Measurements from ENCODE around the gene SPTSSB. TPM values are rescaled to one million over a fixed set of nuclear protein-coding genes. Genes with fewer than 3 reads are reported as not detected.

The SPTSSB gene
- total RNA-seq, 4 donors from 2014 or later: 0.39 to 0.74 TPM; not detected in 2

DNA sequence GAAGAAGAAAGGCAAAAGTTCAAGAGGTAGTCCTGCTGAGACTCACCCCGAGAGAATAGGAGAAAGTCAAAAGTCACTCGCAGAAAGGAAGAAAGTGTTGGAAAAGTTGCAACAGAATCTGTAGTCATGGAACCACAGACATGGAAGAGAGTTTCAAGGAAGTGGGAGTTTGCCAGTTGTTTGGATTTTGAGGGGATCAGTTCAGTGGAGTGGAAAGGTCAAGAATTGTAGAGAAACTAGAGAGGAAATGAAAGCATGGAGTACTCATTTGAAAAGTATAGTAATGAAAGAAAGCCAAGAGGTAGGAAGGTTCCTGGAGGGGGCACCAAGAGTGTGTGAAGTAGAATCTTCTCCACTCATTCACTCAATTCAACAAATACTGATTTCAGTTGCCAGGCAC lies 34.7 kb downstream of the SPTSSB start:
- TF ChIP-seq CTCF (IDR thresholded peaks at IDR 0.05) (no peak), POLR2A (IDR thresholded peaks at IDR 0.05) (no peak), POLR2AphosphoS5 (IDR thresholded peaks at IDR 0.05) (no peak), EP300 (IDR thresholded peaks at IDR 0.05) (no peak)
- 90% methylated on average over 2 of the region's 2 CpGs for WGBS, 2 donors (ENCODE audit: low coverage in 1 of 2)
- no peak for ATAC-seq

GRCh38 chr3:161333696-161334095 lies 37.6 kb downstream of the SPTSSB start:
- no peaks in the 10 kb centered on the region for H3K36me3 ChIP-seq
- H3K4me1 ChIP-seq: no peaks in the 10 kb centered on the region
- no peak overlapping the region for H3K4me3 ChIP-seq
- no peaks in the 10 kb centered on the region for H3K9me3 ChIP-seq
- H3K27me3 ChIP-seq: no peaks in the 10 kb centered on the region
- TF ChIP-seq POLR2A (IDR thresholded peaks at IDR 0.05) (no peak), EP300 (IDR thresholded peaks at IDR 0.05) (no peak), POLR2AphosphoS5 (IDR thresholded peaks at IDR 0.05) (no peak), CTCF (IDR thresholded peaks at IDR 0.05) (no peak)
- H3K27ac ChIP-seq: no peak overlapping the region
- 60 to 63% methylated on average over 2 of the region's 2 CpGs for WGBS, 2 donors (ENCODE audit: low coverage in 1 of 2)
- ATAC-seq: no peak

More for the DNA sequence above, 34.7 kb downstream of the SPTSSB start:
- H3K4me3 ChIP-seq: no peak overlapping the region
- no peak overlapping the region for H3K27ac ChIP-seq
- no peaks in the 10 kb centered on the region for H3K36me3 ChIP-seq
- no peaks in the 10 kb centered on the region for H3K27me3 ChIP-seq
- H3K4me1 ChIP-seq: no peaks in the 10 kb centered on the region
- no peaks in the 10 kb centered on the region for H3K9me3 ChIP-seq

DNA sequence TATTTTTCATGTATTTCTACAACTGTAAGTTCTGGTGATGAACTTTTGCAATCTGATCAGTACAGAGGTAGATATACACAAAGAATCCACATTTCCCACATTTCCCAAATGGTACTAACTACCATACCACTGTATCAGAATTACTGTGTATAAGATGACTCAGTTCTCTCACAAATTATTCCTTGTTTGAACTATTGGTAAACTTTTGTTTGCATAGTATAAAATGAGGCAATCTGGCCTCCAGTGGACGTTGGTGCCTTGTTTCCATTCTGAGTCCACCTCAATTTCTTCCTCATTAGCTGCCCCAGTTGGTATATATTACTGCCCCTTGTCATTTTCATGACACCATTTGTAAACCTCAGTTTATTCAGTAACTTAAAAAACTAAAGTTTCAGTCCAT lies 38.5 kb downstream of the SPTSSB start:
- Histone ChIP-seq H3K36me3 (no peaks in the 10 kb centered on the region), H3K4me3 (no peak overlapping the region), H3K27me3 (no peaks in the 10 kb centered on the region), H3K4me1 (no peaks in the 10 kb centered on the region), H3K27ac (no peak overlapping the region), H3K9me3 (no peaks in the 10 kb centered on the region)
- 38 to 50% methylated on average over 1 of the region's 1 CpG for WGBS, 2 donors (ENCODE audit: low coverage in 1 of 2)
- ATAC-seq: no peak
- TF ChIP-seq CTCF (IDR thresholded peaks at IDR 0.05) (no peak), POLR2AphosphoS5 (IDR thresholded peaks at IDR 0.05) (no peak), EP300 (IDR thresholded peaks at IDR 0.05) (no peak), POLR2A (IDR thresholded peaks at IDR 0.05) (no peak)

- no peak for ATAC-seq
- 90 to 100% methylated on average over 1 to 2 of the region's 2 CpGs for WGBS, 2 donors (ENCODE audit: low coverage in 1 of 2)
- no peak for TF ChIP-seq EP300 (IDR thresholded peaks at IDR 0.05)
- TF ChIP-seq CTCF (IDR thresholded peaks at IDR 0.05): no peak
- no peak for TF ChIP-seq POLR2AphosphoS5 (IDR thresholded peaks at IDR 0.05)
- TF ChIP-seq POLR2A (IDR thresholded peaks at IDR 0.05): no peak
- no peak overlapping the region for H3K4me3 ChIP-seq
- no peaks in the 10 kb centered on the region for H3K36me3 ChIP-seq
- no peaks in the 10 kb centered on the region for H3K27me3 ChIP-seq
- H3K9me3 ChIP-seq: peaks cover 0 to 18% (median 0%) of the 10 kb centered on the region in 3 donors
- H3K27ac ChIP-seq: no peak overlapping the region
- H3K4me1 ChIP-seq: no peaks in the 10 kb centered on the region
These were observed 46.3 kb downstream of the SPTSSB start for GRCh38 chr3:161325059-161325458.

DNA sequence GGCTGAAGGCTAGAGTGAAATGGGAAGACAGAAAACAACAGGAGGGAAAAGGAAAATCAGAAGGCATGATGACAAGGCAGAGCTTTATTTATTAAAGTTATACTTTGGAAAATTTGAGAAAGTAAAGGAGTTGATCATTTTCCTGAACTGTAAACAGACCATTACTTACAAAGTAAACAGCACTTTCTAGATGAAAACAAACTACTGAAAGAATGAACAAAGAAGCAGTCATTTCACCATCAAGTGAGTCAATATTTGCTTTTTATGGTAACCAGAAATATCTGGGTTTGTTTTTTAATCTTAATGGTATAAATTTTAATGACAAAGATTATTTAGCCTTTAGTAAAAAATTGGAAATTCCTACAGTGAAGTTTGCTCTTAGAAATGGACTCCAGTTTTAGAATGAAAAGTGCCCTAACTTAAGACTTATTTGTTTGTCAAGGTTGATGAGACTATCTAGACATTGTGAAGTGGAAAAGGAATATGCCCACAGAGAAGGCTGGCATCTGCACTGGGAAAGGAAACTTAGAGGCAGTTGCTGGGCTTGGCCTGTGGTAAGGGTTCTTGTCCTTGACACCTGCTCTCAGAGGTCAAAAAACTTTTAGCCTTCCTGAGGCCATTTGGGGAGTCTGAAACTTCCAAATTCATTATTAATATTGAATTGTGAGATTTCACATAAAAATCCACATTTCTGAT lies 47.2 kb downstream of the SPTSSB start:
- peaks cover 0 to 28% (median 0%) of the 10 kb centered on the region in 3 donors for H3K9me3 ChIP-seq
- no peak overlapping the region for H3K4me3 ChIP-seq
- no peak for ATAC-seq
- TF ChIP-seq POLR2AphosphoS5 (IDR thresholded peaks at IDR 0.05): no peak
- TF ChIP-seq EP300 (IDR thresholded peaks at IDR 0.05): no peak
- TF ChIP-seq CTCF (IDR thresholded peaks at IDR 0.05): no peak
- TF ChIP-seq POLR2A (IDR thresholded peaks at IDR 0.05): no peak
- H3K27me3 ChIP-seq: no peaks in the 10 kb centered on the region
- no peak overlapping the region for H3K27ac ChIP-seq
- no peaks in the 10 kb centered on the region for H3K4me1 ChIP-seq
- H3K36me3 ChIP-seq: no peaks in the 10 kb centered on the region

Measured in gastroesophageal sphincter (tissue), 4 donors.